ENCODE results near the gene CHN2.
A peak's percentile ranks its signal among the peaks of the same experiment; 100 is the strongest.

CHN2 gene

DNA sequence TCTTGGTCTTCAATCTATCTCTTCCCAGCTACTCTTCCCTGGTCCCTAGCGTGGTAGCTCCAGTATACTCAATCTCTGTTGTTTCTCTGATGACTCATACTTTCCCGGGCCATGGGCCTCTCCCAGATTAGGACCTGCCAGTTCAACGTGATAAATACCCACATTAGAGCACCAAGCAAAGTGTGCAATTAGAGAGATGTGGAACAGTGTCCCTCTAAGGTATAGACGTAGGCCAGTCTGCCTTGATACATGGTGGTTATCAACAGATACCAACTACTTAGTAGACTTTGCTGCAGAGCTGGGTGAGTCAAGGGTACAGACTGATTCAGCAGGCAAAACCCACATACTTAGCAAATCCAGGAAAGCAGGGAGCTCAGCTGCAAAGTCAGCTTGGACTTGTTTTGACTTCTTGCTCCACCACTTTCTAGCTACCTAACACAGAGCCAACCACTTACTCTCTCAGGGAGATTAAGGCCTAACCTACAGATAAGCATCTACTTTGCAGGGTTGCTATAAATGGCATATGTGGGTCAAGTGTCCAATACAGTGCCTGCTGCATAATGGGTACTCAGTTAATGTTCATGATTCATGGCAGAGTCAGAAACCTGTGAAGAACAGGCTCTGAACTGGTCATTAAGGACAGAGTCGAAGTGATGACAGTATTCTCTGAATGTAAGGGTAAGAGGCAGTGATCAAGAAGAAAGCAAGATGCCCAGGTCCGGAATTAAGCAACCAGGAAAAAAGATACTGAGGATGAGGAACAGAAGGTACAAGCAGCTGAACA lies 176.1 kb downstream of the CHN2 start:
- DNase-seq: peak; percentile 27 to 42 (median 29)

DNA sequence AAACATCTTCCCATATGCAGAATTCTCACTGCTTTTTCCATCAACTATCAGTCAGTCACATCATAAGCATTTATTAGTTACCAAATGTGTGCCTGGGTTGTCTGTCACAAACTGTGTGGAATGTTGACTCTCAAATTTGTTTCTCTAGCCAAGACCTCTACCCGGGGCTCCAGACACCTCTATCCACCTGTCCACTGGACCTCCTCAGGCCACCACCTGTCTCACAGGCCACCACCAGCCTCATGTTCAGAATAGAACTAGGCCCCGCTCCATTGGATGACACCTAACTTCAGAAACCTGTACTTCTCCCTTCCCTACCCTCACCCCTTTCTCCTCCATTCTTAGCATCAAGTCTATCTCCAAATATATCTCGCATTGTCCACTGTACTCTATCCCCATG lies 176.9 kb downstream of the CHN2 start:
- DNase-seq: no peak

DNA sequence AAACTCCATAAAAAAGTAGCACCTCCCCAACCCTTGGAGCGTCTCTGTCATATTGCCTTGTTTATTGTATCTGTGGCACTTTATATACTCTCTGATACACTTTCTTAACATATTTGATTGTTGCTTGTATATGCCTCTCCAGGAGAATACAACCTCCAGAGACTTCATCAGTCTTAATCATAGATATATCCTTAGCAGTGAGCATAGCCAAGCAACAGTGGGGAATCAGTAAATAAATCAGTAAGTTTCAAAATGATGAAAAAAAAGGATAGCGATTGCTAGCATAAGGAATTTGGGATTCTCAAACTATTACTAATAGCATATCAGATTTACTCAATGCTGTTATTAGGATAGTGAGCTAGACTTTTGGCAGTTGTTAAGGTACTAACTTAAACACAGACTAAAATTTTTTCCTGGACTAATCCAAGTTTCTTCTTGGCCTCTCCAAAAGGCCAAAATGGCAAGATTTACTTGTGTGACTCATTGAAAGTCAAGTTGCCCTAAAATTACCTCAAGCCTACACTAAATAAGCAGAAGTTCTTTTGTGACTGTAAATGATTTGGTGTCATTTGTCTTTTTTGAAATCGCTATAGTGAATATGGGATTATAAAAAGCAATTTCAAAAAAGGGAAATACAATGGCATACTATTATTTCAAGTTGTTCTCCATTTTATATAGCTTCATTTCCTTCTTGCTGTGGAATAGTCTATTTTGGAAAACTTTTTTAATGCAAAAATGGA lies 177.9 kb downstream of the CHN2 start:
- peak; percentile 49 to 81 (median 70) for DNase-seq

DNA sequence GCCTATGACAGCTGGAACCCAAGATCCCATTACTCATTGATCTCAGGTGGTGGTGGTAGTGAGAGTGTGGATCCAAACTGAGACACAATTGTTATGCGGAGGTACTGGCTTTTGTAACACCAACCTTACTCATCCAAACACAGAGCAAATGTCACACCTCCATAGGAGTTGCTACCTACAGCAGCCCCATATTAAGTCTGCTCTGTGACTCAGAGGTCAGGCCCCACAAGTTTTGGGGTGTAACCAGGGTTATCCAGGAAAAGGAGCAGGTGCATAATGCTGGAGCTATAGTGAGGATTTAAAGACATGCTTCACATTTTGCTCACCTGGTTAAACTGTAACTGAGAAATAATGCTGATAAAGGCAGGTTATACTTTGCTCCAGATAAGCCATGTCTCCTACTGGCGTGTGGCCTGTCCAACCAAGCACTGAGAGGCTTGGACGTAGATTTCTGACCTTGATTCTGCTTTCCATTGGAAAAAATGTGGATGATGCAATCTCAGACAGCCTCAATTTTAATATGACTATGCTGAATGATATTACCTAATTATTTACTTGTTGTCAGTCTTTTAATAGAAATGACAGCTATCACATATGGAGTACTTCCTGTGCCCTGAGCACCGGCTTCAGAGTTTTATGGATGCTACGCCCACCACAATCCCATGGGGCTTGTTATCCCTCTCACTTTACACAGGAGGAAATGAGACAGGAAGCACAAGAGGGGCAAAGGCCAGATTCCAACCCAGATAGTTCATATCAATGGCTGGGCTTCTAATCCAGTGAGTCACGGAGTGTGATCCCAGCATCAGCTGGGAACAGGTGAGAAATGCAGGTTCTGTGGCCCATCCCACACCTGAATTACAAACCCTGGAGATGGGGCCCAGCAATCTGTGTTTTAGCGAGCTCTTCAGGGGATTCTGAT lies 181.3 kb downstream of the CHN2 start:
- DNase-seq: no peak

DNA sequence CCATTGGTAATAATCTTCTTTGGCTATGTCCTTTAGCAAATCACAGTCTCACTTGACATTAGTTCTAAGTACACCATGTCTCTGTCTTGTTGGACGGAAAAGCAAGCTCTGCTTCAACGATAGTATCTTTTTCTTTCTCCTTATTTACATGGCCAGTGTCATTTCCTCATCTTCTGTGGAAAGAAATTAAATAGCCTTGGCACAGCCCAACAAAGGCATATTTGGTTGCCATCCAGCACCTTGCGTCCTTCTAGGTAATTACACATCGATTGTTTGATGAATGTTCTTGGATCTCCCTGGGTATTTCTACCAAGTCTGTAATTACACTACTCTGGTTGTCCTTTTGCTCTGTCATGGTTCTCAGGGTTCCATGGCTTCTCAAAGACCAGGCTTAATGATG lies 183.1 kb downstream of the CHN2 start:
- no peak for DNase-seq

DNA sequence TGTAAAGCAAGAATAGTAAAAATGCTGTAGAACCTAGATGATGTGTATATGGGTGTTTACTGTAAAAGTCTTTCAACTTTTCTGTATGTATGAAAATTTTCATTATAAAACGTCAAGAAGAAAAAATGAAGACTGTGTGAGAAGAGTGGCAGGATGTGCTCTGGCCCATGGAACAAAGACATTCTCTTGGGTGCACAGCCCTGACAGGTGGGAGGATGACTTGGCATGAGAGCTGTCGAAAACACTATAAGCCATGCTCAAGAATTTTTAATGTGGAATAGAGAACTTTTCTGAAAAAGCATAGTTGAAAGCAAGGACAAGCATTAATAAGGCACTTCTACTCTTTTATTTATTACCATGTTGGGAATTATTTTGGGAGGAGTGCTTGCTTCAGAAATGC lies 185.0 kb downstream of the CHN2 start:
- no peak for DNase-seq

DNA sequence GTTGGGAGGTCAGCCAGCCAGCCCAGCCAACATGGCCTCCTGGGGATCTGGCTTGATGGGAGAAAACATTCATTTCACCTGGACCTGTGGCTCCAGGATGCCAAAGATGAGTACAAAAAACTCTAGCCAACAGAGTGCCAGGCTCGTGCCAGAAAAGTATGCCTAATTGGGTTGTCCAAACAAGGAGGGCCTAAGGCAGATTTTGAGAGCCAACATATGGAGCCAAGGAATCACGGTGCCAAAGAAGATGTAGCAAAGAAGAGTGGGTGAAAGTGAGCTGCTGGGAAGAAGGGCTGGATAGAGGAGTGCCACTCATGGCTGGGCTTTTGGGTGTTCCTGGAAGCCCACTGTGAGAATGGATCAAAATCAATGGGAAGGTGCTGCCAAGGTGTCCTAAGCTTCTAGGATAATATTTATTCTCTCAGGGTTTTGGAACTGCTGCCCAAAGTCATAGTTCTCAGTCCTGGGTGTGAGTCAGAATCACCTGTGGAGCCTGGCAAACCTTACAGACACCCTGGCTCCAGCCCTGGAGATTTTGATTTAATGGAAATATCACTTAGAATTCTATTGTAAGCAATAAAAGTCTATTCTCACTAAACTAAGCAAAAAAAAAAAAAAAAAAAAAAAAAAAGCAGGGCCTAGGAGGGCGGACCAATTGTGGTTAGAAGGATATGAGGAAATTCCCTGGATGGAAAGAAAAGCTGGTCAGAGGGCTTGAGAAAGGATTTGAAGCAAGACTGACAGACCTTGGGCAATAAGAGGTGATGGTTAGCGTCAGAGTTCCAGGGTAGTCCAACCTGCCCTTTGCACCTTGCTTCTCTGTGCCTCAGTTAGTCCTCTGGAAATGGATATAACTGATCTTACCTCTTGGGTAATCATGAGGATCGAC lies 186.9 kb downstream of the CHN2 start:
- DNase-seq: peak; percentile 17 to 23 (median 18)

DNA sequence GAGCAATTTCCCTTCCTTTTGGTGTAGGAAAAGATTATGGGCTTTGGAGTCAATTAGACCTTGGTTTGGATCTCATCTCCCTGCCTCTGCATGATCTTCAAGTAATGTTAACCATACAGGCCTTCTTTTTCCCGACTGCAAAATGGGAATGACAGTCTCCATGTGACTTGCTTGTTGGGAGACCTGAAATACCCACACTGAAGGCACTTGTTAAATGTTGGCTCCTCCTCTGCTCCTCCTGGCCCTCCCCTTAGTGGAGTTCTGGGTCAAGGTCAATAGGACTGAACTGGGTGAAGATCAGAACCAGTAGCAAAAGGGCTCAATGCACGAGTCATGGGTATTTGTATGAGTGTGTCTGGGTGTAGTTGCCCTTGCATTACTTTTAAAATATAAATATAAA lies 189.7 kb downstream of the CHN2 start:
- no peak for DNase-seq

DNA sequence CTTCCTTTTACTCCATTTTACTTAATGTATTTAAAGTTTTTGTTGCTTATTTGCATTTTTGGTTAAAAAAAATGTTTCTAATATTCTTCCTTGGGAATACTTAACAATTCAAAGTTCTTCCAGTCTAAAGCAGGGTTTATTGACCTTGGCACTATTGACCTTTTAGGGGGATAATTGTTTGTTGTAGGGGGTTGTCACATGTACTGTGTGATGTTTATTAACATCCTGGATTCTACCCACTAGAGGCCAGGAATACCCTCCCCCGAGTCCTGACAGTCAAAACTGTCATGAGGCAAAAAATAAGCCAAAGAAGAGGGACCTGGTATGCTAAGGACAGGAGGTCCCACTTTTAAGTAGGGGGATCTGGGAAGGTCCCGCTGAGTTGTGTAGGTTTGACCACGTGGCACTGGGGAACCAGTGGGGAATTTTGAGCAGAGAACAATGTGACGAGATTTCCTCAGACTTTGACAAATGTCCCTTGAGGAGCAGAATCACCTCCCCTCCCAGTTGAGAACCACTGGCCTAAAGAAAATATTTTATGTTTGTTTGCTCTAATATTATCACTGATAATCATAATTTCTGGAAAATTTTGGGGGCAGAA lies 190.7 kb downstream of the CHN2 start:
- peak in 2 of 3 donors; percentile 10 to 36 for DNase-seq

DNA sequence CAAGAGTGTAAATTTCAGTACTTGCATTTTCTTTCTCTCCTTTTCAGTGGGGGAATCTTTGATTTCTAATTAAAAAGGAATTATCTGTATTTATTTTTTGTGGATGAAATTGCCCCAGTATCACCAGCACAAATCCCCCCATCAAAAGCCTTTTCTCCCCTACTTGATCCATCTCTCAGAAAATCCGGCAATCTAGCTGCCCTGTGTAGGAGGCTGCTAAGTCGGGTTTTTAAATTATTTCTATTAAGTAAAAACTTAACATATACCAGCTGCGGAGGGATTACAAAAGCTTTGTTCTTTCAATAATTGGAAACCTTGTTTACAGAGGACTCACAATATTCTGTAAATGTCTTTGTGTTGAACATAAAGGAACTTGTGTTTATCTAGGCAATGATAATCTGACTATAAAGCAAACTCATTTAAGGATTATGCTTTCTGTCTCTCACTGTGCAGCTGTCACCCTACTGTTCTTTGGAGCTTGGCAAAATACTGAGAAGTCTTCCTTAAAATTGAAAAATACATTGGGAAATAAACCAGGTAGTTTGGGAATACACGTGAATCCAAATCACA lies 191.7 kb downstream of the CHN2 start:
- no peak for DNase-seq

DNA sequence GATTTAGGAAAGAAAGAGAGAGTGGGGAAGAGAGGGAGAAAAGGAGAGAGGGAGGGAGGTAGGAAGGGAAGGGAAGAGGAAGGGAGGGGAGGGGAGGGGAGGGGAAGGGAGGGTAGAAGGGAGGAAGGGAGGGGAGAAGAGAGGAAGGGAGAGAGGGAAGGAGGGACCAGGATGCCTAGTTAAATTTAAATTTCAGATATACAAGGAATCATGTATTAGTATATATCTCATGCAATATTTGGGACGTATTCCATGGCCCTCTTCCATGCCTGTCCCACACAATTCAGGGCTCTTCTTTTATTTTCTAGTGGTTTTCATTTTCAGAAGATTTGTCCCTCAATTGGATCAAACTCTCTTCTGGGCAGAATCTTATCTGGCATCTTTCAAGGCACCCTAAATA lies 196.7 kb downstream of the CHN2 start:
- DNase-seq: no peak

DNA sequence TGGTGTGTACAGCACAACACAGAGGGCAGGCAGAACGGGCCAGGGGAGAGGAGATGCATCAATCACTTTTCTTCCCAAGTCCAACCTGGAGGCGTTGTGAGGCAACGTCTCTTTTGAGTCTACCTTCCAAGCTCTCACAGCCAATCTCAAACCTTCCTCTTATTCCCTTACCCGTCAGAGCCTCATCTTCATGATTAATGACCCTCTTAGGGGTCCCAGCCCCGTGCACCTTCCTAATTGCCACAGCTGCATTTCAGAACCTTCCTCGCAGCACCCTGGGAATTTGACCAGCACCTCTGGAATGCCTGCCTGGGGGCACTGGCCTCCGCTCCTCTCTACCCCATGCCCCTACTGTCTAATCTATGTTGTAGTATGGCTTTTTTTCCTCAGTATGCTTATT lies 199.7 kb downstream of the CHN2 start:
- no peak for DNase-seq

DNA sequence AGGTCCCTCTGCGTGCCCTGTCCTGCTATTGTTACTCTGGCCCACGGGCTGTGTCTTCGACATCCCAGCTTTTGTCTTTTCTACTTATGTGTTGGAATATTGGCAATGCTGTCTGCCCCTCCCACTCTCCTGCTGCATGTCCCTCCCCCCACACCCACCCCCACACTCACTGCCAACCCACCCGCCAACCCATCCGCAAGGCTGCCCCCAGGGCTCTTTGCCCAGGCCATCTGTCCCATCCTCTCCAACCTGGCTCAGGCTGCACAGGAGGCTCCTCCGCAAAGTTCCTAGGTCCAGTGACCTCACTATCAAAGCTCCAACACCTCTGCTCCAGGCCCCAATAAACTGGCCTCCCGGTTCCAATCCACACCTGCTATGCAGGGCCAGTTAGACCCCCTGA lies 202.0 kb downstream of the CHN2 start:
- no peak for DNase-seq

DNA sequence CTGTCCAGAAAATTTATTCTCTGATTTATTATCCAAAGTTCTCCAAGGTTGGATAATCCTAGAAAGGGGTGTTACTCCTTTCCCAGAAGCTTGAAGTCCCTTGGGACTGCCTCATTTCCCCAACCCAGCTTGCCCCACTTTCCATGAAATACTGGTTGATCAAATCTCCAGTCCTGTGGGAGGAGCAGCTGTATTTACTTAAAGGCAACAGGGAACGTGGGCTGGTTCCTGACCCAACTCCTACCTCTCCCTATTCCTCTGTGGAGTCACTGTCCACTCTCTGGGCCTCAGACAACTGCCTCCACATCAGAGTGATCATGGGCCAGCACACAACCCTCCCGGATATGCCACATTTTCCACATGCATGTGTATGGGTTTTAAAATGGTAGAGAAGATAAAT lies 202.8 kb downstream of the CHN2 start:
- no peak for DNase-seq

DNA sequence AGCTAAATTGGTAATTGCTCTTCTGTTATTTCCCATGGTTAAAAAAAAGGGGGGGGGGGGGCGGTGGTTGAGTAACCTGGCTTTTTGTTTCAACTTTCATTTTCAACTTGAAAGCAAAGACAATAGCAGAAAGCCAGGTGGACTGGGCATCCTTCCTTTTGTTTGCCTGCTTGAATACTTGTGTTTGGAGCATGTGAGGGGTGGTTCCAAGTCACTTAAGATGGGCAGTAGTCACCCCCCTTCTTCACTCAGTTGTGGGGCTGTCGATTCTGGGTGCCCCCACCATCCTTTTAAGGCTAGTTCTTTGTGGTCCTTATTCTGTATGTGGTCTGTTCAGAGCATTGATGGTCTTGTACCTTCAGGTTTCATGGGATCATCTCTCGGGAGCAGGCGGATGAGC lies 203.4 kb downstream of the CHN2 start:
- no peak for DNase-seq

DNA sequence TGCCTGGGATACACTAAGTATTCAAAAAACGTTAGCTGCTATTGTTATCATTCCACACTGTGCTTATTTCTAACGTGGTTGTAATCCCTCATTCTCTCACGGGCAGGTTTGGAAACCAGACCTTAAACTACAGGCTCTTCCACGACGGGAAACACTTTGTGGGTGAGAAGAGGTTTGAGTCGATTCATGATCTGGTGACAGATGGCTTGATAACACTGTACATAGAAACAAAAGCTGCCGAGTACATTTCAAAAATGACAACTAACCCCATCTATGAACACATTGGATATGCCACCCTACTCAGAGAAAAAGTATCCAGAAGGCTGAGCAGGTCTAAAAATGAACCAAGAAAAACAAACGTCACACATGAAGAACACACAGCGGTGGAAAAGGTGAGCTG lies 205.9 kb downstream of the CHN2 start:
- no peak for DNase-seq

DNA sequence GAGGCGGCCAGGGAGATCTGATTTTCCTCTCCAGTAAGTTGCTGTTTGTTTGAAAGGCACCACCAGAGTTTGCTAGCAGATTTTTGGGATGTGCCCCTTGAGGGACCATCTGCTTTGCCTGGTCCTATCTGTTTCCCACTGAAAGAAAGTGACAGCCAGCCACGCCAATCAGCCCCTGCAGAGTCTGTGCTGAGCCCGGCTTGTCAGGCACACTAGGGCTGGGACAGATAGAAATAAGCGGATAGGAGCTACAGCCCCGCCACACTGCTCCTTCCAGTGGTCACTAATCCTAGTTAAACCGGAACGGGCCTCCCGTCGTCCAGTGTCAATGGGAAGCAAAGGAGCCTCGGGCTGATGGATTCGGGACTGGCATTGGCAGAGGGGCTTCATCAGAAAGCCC lies 207.2 kb downstream of the CHN2 start:
- no peak for DNase-seq

DNA sequence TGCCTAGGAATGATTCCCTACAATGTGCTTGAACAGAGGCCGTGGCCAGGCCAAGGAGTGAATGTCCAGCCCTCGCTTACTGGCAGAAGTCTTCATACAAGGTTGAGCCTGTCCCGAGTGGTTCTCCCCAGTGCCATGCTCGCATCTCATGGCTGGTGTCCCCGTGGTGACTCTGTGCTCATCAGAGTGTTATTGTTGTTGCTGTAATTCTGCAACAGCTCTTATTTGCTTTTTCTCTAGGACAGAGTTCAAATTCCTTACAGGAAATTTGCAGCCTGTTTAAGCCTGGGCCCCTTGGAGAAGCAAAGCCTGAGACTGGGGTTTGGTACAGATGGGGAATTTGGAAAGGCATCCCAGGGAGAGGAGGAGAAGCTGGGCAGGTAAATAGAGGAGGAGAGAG lies 211.3 kb downstream of the CHN2 start:
- DNase-seq: no peak

DNA sequence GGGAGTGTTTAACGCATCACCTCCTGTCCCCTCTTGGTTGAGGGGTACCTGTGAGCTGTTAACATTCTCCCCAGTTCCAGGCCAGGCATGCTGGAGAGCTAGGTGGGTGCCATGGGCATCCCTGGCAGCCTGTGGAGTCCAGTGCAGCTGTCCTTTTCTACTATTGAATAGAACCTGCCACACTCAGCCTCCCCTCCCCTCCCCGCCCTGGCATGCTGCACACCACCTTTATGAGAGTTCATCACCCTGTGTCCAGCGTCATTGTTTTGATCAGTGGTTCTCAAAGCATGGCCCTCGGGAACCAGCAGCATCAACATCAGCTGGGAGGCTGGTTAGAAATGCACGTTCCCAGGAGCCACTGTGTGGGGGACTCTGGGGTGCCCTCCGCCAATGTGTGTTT lies 211.8 kb downstream of the CHN2 start:
- DNase-seq: no peak

DNA sequence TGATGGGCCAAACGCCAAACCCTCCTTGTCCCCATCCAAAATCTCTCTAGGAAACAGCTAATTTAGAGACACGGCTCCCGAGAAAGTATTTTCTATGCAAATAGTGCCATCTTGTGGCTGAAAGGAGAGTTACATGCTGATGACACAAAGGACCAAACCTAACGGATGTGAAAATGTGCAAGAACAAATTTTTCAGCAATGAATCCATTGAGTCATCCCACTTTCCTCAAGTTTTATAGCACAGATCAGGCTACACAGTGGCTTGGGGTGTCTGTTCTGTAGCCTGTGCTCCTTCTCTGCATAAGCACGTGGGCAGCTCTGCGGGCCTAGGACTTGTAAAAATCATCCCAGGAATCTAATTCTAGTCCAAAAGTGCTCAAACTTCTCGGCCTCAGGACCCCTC lies 214.3 kb downstream of the CHN2 start:
- peak; percentile 74 to 91 (median 84) for DNase-seq

DNA sequence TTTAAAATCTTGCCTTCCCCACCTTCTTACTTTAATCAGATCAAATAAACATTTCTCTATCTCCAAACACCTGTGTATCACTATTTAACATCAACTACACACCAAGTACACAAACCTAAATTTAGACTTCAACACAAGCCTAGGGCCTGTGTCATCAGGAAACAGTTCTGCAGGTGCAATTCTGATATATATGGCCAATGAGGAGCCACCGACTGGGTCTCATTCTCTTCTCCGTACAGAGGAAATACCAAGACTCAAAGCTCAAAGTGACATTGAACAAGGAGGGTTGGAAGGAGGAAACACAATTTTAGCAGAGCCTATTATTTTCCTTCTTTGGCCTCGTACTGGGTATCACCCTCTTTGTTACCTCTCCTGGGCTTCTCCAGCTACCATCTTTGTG lies 216.4 kb downstream of the CHN2 start:
- DNase-seq: no peak

DNA sequence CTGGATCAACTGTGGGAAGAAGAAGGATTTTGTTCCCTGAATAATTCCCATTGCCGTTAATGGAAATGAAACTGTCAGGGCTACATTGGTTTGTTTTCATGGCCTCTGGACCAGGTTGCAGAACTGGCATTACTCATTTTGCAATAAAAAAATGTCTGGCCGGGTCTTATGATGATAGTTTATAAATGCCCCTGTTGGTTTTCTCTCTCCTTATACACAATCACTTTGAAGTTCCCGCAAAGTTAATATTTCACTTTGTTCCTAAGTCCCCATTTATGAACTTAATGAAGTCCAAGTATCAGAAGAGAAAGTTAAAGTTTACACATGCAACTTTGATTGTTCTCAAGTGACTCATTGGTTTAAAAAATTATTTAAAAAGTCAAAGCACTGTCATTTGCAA lies 218.3 kb downstream of the CHN2 start:
- DNase-seq: no peak

Measured in suppressor macrophage treated with lipopolysaccharide for 1 hour (primary cell).